Raji (cell line): ENCODE data around the gene ALMS1.

Experiments
- POLR2A ChIP-seq: IDR thresholded peaks from 2 replicates; pipeline ENCODE4 v1.6.1; 2011; ENCODE audit warnings: low read depth, low read length, control low read depth; ENCODE audit not compliant: insufficient read depth

Gene ALMS1

GRCh38 chr2:73642338-73643018 lies 256.8 kb downstream of the ALMS1 start, which contains the start of gene NAT8:
Gene NAT8, minus strand, starts transcription at chr2:73642422. Its CDS starts 794 bp downstream, at chr2:73641628.
- no peak for TF ChIP-seq POLR2A

- no peak for TF ChIP-seq POLR2A
Measured at GRCh38 chr2:73651591-73652230, 266.1 kb downstream of the ALMS1 start.

DNA sequence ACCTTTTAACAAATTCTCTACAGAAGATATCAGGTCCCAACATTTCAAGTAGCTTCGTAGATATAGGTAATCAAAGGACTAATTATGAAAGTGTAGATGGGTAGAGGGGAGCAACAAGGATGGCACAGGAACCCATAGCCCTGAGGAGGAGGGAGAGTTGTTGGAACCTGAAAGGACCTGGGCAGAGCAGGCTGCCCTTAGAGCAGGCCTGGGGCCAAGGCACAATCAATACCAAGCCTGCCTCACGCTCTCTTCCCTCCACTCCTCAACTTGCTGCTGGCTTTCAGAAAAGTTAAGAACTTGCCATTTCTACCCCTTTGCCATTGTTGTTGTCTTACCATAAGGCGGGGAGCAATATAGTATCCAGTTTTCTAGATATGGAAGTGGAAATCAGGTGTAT lies 266.7 kb downstream of the ALMS1 start:
- TF ChIP-seq POLR2A = no peak

- no peak for TF ChIP-seq POLR2A
Measured at GRCh38 chr2:73654175-73654574, 268.5 kb downstream of the ALMS1 start.
